Mononuclear cell (primary cell): ENCODE measurements around the gene CLDN10. TPM values are rescaled to one million over a fixed set of nuclear protein-coding genes. Genes with fewer than 3 reads are reported as not detected.

Experiments used
- H3K27me3 ChIP-seq: 2 replicates; pipeline ENCODE4 v1.6.0; 2011; ENCODE audit warnings: low read length, control low read depth; ENCODE audit not compliant: insufficient read depth
- H3K4me1 ChIP-seq: 2 replicates; pipeline ENCODE4 v1.5.1; 2011; ENCODE audit warnings: mild to moderate bottlenecking, low read length, control low read depth; ENCODE audit not compliant: insufficient read depth
- H3K4me3 ChIP-seq: 2 replicates; pipeline ENCODE4 v1.5.1; 2011; ENCODE audit warnings: mild to moderate bottlenecking, low read length, moderate library complexity
- H3K9me3 ChIP-seq: 2 replicates; pipeline ENCODE4 v1.5.1; 2011; ENCODE audit warnings: low read depth, mild to moderate bottlenecking, control low read depth, low read length
- total RNA-seq: library from RNA; depleted of rRNA; stranded (reverse); fragments of >200 nt; gene quantifications from one replicate; pipeline ENCODE4 v1.2.3, GENCODE V29; 2012

The CLDN10 gene
- total RNA-seq, 1 donor: not detected

- H3K4me1 ChIP-seq: no peaks in the 10 kb centered on the region
- H3K9me3 ChIP-seq: no peaks in the 10 kb centered on the region
- no peaks in the 10 kb centered on the region for H3K27me3 ChIP-seq
- no peak overlapping the region for H3K4me3 ChIP-seq
These were observed 51.5 kb downstream of the CLDN10 start for GRCh38 chr13:95603887-95604555.

DNA sequence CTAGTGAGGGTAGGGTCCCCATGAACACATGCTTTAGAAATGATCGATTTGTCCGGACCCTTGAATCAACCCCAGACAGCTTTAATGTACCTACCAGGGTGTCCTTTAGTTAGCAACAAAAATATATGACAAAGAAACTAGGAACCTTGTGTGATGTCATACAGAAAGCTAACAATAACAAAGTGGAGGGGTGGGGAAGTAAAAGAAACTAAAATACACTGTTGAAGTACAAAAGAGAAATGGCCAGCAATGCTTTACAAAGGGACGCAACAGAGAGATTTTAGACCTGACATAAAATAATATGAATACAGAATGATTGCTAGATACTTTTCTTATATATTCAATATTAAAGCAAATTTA, 52.0 kb downstream of the CLDN10 start:
- Histone ChIP-seq H3K27me3 (no peaks in the 10 kb centered on the region), H3K4me3 (no peak overlapping the region), H3K9me3 (no peaks in the 10 kb centered on the region), H3K4me1 (no peaks in the 10 kb centered on the region)

- no peak overlapping the region for H3K4me3 ChIP-seq
- no peaks in the 10 kb centered on the region for H3K9me3 ChIP-seq
- H3K4me1 ChIP-seq: no peaks in the 10 kb centered on the region
- no peaks in the 10 kb centered on the region for H3K27me3 ChIP-seq
These were observed 53.1 kb downstream of the CLDN10 start for GRCh38 chr13:95605448-95606125.

- no peaks in the 10 kb centered on the region for H3K27me3 ChIP-seq
- no peak overlapping the region for H3K4me3 ChIP-seq
- no peaks in the 10 kb centered on the region for H3K9me3 ChIP-seq
- no peaks in the 10 kb centered on the region for H3K4me1 ChIP-seq
These were observed 54.8 kb downstream of the CLDN10 start for GRCh38 chr13:95607366-95607765.

DNA sequence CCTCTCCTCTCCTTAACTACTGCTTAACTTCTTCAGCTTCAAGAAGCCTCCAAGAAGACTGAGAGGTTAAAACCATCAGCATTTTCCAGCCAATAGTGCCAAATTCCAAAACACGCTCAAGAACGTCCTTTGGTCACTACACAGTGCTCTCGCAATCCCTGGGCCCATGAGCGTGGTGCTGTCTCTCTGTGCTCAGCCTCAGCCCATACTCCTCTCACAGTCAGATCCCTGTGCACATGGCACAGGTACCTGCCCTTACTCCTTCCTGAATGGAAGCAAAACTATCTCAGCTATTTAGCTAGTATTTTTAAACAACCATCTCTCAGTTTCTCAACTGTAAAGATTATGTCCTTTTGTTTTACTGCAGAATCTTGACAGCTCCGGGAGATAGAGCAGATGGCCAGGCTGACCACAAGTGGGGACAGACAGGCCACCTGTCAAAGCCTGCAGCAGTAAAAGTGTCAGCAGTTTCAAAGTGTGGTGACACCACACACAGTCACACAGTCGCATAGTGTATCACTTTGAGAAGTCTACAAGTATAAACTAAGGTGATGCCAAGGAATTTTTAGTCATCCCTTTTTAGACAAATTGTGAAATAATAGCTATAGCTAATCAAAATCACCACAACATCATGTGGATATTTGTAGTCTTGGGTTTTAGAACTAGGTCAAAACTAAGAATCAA, 56.3 kb downstream of the CLDN10 start:
- no peaks in the 10 kb centered on the region for H3K9me3 ChIP-seq
- no peaks in the 10 kb centered on the region for H3K4me1 ChIP-seq
- no peaks in the 10 kb centered on the region for H3K27me3 ChIP-seq
- no peak overlapping the region for H3K4me3 ChIP-seq

- Histone ChIP-seq H3K4me3 (no peak overlapping the region), H3K4me1 (no peaks in the 10 kb centered on the region), H3K9me3 (no peaks in the 10 kb centered on the region), H3K27me3 (no peaks in the 10 kb centered on the region)
These were observed 62.2 kb downstream of the CLDN10 start for GRCh38 chr13:95614641-95615245.

DNA sequence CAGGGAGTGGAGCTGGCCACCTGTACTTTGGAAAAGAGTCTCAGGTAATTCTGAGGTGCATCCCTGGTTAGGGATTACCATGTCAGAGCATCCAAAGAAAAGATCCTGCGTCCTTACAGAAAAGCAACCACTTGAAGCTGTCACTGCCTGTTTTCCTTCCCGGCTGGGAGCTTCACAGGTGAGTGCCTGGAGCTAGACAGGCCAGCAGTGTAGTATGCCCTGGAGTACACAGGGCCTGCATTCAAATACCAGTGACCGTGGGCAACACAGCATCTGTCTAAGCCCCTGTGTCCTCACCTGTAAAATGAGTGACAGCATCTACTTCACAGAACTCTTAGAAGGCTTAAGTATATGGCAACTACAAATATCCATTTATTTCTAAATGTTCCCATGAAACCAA, 63.0 kb downstream of the CLDN10 start:
- Histone ChIP-seq H3K27me3 (no peaks in the 10 kb centered on the region), H3K4me3 (no peak overlapping the region), H3K9me3 (no peaks in the 10 kb centered on the region), H3K4me1 (no peaks in the 10 kb centered on the region)

DNA sequence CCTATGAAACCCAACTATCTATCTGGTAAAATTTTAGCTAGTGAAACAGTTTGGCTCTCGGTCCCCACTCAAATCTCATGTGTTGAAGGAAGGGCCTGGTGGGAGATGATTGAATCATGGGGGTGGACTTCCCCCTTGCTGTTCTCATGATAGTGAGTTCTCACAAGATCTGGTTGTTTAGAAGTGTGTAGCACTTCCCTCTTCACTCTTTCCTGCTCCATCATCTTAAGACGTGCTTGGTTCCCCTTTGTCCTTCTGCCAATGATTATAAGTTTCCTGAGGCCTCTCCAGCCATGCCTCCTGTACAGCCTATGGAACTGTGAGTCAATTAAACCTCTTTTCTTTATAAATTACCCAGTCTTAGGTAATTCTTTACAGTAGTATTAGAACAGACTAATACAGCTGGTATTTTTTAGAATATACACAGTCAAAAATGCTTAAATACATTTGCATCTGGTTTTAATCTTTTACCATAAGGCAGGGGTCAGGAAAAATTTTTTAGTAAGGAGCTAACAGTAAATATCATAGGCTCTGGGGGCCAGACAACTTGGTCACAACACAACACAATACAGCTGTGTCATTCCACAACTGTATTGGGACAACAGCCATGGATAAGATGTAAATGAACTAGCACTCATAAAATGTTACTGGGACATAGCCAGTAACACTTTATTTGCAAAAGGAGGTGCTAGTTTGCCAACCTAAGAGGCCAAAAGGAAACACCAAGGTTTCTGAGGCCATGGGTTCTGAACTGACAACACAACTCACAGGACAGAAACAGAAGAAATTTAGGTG, 67.7 kb downstream of the CLDN10 start:
- Histone ChIP-seq H3K9me3 (no peaks in the 10 kb centered on the region), H3K27me3 (peaks cover 1% of the 10 kb centered on the region)

GRCh38 chr13:95620825-95621498, 68.4 kb downstream of the CLDN10 start:
- H3K9me3 ChIP-seq: no peaks in the 10 kb centered on the region
- H3K4me1 ChIP-seq: peaks cover 9% of the 10 kb centered on the region
- H3K27me3 ChIP-seq: peaks cover 2% of the 10 kb centered on the region
- no peak overlapping the region for H3K4me3 ChIP-seq

More for the DNA sequence above, 67.7 kb downstream of the CLDN10 start:
- H3K4me1 ChIP-seq: peaks cover 9% of the 10 kb centered on the region
- no peak overlapping the region for H3K4me3 ChIP-seq

DNA sequence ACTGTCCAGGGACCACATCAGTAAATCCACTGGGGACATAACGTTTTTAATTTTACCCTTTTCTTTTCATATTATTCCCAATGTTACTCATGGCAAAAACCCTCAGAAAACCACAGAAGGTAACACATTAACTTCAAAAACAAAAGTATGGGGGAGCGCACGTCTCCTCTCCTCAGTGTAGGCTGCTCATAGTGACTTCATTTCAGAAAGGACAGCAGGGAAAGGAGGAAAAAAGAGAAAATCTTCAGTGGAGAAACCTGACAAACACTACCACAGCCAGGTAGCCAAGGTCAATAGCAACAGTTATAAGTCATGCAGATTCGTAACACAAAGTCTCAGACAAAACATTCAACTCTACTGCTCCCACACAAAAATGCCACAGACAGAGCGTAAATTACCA, 70.6 kb downstream of the CLDN10 start:
- Histone ChIP-seq H3K27me3 (peaks cover 2% of the 10 kb centered on the region), H3K4me1 (peaks cover 9% of the 10 kb centered on the region), H3K4me3 (no peak overlapping the region), H3K9me3 (no peaks in the 10 kb centered on the region)

GRCh38 chr13:95624020-95624419, 71.5 kb downstream of the CLDN10 start:
- Histone ChIP-seq H3K9me3 (no peaks in the 10 kb centered on the region), H3K4me1 (peaks cover 9% of the 10 kb centered on the region), H3K4me3 (no peak overlapping the region), H3K27me3 (peaks cover 2% of the 10 kb centered on the region)

GRCh38 chr13:95626768-95627167, 74.2 kb downstream of the CLDN10 start:
- H3K27me3 ChIP-seq: peaks cover 2% of the 10 kb centered on the region
- no peak overlapping the region for H3K4me3 ChIP-seq
- peaks cover 9% of the 10 kb centered on the region for H3K4me1 ChIP-seq
- H3K9me3 ChIP-seq: no peaks in the 10 kb centered on the region

DNA sequence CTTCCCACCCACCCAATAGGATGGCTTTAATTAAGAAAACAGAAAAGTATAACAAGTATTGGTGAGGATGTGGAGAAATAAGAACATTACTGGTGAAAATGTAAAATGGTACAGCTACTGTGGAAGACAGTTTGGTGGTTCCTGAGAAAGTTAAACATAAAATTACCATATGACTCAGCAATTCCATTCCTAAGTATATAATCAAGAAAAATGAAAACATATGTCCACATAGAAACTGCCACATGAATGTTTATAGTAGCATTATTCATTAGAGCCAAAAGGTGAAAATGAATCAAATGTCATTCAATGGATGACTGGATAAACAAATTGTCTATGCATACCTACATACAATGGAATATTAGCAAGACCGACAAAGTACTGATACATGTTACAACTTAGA, 75.1 kb downstream of the CLDN10 start:
- Histone ChIP-seq H3K27me3 (peaks cover 2% of the 10 kb centered on the region), H3K9me3 (no peaks in the 10 kb centered on the region), H3K4me1 (peaks cover 3% of the 10 kb centered on the region), H3K4me3 (no peak overlapping the region)

GRCh38 chr13:95628488-95628887, 76.0 kb downstream of the CLDN10 start:
- Histone ChIP-seq H3K4me3 (no peak overlapping the region), H3K27me3 (peaks cover 2% of the 10 kb centered on the region), H3K9me3 (no peaks in the 10 kb centered on the region), H3K4me1 (no peaks in the 10 kb centered on the region)
